Activated CD8-positive, alpha-beta memory T cell treated with anti-CD3 and anti-CD28 coated beads for 1 hour (primary cell): ENCODE results near the gene UNC93B1.

ENCODE experiments used
- DNase-seq, 2 donors: peaks; one replicate each; pipeline ENCODE4 v3.0.0-alpha.2; 2020; ENCODE audit warnings: low read depth in 1 of 2; ENCODE audit errors: extremely low read depth in 1 of 2

Gene UNC93B1, protein sequence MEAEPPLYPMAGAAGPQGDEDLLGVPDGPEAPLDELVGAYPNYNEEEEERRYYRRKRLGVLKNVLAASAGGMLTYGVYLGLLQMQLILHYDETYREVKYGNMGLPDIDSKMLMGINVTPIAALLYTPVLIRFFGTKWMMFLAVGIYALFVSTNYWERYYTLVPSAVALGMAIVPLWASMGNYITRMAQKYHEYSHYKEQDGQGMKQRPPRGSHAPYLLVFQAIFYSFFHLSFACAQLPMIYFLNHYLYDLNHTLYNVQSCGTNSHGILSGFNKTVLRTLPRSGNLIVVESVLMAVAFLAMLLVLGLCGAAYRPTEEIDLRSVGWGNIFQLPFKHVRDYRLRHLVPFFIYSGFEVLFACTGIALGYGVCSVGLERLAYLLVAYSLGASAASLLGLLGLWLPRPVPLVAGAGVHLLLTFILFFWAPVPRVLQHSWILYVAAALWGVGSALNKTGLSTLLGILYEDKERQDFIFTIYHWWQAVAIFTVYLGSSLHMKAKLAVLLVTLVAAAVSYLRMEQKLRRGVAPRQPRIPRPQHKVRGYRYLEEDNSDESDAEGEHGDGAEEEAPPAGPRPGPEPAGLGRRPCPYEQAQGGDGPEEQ

DNA sequence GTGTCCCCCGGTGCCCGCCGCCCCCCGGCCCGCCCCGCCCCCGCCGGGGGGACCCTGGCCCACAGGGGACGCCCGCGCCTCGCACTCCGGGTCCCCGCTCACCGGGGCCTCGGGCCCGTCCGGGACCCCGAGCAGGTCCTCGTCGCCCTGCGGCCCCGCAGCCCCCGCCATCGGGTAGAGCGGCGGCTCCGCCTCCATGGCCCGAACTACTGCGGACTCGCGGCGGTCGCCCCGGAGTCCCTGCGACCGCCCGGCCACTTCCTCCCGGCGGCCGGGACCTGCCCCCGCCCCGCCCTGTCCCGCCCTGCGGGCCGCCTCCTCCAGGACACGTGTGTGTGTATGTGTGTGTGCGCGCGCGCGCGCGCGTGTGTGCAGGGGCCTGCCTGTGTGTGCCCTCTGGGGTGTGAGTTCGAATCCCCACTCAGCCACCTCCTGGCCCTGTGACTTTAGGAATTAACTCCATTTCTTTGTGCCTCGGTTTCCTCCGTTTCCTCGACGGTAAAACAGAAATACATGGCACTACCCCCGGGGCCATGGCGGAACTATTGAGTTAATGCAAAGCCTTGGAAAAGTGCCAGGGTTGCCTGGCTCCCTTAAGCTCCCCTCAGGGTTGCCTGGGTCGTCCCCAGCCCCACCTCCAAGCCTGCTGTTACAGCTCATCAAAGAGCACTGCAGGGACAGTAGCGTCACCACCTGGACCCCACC lies at the start of gene UNC93B1:
UNC93B1 (minus strand) TSS at position 252 of the 705 bp plus-strand sequence; CDS start at position 198, 54 bp downstream.
- peak in 1 of 2 donors; percentile 60 for DNase-seq

DNA sequence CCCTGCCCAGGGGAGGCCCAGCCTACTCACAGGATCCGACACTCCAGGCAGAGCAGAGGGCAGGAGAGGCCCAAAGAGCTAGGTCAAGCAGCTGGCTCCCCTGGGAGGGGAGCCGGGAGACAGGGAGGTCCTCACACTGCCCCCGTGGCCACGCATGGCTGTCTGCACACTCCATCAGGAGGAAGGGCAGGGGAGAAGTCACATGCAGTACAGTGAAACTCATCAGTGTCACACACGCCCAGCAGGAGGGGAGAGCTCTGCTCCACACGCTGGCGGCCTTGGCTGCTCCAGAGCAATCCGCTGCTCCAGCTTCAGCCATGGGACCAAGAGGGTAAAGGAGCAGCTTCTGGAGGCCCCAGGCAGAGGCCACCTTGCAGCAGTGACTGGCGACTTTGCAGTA lies 49.2 kb upstream of the UNC93B1 start:
- DNase-seq, result no peak

DNA sequence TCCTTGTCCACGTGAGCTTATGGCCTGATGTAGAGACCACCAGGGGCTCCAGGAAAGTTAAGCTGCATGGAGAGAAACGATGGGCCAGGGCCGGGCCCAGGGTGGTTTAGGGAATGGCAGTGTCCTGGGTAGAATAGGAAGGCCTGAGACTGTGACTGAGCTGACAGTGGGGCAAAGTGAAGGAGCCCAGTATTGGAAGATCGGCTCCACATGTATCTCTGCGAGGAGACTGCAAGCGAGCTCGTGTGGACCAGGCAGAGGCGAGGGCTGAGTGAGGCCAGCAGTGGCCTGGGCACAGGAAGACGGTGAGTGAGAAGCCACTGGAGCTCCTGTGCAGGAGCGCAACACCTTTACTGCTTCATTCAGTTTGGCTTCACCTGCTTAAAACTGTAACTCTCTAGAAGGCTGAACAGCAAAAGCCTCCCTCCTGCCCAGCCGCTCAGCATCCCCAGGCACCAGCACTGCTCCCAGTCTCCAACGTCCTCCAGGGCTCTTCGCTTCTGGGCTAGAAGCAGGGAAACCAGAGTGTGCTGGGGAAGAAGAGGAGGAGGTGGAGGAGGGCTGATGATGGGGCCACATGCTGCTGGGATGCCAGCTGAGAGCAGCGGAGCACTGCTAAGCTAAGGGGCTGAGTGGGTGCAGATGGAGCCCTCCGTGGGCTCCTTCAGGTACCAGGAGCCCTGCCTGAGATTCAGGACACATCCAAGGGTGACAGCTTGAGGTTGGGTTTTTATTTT lies 48.4 kb upstream of the UNC93B1 start:
- no peak for DNase-seq

DNA sequence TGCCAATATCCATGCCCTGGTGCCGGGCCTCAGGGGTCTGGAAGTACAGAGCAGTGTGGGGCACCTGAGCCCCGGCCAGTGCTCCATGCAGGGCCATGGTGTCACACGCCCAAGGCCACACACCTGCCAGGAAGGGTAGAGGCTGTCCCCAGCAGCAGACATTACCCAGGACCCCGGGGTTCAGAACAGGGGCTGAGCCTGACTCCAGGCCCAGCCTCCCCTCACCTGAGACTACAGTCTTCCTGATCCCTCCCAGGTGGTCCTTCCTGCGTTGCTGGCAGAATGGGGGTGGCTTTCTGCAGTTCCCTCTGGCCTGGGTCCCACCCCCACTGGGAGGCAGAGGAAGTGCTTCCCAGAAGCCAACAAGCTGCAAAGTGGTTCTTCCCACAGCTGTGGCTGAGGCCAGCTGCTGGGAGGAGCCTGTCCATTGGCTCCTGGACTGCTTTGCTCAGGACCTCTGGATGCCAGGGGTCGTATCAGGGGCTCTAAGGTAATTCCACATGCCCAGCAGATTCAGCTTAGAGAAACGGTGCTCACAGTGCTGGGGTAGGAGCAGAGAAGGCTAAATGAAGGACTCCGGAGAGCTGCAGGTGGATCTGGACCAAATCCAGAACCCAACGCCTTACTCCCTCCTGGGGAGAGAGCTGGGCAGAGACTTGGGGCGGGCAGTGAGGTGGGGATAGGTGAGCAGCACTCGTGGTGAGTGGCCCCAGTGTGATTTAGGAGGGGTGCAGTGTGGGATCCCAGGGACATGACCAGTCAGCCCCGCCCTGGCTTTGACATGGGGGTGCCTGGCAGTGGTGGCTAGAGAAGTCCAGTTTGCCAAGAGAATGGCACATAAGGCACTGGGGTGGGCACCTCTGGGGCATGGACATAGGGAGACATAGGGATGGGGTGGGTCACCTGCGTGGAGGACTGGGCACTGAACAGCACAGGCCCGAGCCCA lies 47.6 kb upstream of the UNC93B1 start:
- DNase-seq, result no peak

DNA sequence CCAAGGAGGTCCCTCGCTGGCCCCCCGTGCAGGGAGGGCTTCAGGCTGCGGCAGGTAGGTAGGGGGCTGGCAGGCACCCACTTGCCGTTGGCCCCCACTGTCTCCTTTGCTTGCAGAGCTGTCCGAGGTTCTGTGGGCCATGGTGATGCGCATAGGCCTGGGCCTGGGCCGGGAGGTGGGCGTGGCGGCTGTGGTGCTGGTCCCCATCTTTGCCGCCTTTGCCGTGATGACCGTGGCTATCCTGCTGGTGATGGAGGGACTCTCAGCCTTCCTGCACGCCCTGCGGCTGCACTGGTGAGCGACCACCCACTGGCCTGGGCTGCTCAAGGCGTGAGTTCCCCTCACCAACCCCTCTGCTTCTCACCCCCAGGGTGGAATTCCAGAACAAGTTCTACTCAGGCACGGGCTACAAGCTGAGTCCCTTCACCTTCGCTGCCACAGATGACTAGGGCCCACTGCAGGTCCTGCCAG lies 46.5 kb upstream of the UNC93B1 start:
- DNase-seq, result no peak

DNA sequence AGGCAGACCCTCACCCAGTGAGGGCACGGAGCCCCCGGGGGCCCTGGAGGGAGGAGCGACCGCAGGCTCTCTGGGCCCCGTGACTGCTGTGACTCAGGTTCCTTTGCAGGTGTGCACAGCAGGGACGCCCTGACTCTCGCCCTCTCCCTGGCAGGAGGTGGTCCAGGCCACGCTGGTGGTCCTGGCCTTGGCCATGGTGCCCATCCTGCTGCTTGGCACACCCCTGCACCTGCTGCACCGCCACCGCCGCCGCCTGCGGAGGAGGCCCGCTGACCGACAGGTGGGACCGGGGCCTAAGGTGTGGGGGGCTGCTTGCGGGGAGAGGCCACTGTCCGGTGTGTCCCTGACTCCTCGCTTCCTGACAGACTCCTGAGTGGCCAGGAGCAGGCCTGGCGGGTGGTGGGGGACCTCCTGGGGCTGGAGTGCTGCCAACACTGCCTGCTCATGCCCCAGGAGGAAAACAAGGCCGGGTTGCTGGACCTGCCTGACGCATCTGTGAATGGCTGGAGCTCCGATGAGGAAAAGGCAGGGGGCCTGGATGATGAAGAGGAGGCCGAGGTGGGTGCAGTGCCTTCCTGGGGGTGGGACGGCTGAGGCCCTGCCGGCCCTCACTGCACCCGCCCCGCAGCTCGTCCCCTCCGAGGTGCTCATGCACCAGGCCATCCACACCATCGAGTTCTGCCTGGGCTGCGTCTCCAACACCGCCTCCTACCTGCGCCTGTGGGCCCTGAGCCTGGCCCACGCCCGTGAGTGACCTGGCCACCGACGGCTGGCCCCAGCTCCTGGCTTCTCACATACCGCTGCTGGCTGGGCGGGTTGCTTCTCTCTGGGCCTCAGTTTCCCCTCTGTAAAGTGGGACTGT lies 45.8 kb upstream of the UNC93B1 start:
- DNase-seq, result no peak

DNA sequence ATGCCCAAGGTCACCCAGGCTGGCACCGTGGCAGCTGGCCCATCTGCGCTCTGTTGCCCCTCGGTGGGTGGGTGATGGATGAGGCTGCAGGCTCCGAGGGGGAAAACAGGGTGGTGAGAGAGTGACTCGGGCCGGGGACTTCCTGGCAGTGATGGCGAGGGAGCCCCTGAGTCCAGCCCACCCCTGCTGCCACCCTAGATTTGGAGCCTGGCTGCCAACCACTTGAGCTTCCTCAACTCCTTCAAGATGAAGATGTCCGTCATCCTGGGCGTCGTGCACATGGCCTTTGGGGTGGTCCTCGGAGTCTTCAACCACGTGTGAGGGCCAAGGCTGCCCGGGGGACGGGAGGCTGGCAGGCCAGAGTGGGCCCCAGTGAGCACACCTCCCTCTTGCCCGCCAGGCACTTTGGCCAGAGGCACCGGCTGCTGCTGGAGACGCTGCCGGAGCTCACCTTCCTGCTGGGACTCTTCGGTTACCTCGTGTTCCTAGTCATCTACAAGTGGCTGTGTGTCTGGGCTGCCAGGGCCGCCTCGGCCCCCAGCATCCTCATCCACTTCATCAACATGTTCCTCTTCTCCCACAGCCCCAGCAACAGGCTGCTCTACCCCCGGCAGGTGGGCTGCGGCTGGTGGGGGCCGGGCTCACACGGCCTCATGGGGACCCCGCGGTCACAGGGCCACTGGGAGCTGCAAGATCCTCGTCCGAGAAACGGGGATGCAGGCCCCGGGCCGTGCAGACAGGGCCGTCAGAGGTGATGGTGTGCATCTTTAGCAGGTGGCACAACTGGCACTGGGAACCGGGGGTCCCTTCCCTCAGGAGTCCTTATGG lies 45.0 kb upstream of the UNC93B1 start:
- no peak for DNase-seq

DNA sequence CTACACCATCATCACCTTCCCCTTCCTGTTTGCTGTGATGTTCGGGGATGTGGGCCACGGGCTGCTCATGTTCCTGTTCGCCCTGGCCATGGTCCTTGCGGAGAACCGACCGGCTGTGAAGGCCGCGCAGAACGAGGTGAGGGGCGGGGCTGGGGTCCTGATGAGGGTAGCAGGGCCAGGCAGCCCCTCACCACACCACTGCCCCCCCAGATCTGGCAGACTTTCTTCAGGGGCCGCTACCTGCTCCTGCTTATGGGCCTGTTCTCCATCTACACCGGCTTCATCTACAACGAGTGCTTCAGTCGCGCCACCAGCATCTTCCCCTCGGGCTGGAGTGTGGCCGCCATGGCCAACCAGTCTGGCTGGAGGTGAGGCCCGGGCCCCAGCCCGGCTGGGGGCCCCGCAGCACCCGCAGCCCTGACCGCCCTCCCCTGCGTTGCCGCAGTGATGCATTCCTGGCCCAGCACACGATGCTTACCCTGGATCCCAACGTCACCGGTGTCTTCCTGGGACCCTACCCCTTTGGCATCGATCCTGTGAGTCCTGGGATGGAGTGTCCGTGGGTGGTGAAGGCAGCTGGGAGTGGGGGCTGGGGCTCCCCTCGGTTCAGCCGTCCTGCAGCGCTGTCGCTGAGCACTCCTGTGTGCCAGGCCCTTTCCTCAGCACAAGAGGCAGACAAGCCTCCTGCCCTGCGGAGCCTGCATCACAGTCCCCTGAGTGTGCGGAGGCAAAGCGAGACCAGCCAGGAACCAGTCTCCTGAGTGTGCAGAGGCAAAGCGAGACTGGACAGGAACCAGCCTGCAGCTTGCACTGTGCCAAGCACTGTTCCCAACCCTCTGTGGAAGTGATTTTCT lies 43.8 kb upstream of the UNC93B1 start:
- no peak for DNase-seq

DNA sequence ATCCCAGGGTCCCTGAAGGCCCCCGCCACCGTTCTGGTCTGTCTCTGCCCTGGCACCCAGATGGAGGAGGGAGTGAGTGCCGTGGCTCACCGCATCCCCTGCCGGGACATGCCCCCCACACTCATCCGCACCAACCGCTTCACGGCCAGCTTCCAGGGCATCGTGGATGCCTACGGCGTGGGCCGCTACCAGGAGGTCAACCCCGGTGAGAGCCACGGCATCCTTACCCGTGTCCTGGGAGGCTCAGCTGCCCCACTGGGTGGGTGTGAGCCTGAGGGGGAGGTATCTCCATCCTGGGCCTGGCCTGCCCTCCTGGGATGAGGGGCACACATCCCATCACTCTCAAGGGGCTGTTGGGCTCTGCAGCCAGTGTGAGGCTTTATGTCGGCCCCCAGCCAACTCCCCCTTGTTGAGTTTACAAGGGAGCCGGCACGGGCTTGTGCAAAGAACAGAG lies 41.0 kb upstream of the UNC93B1 start:
- DNase-seq, result no peak

DNA sequence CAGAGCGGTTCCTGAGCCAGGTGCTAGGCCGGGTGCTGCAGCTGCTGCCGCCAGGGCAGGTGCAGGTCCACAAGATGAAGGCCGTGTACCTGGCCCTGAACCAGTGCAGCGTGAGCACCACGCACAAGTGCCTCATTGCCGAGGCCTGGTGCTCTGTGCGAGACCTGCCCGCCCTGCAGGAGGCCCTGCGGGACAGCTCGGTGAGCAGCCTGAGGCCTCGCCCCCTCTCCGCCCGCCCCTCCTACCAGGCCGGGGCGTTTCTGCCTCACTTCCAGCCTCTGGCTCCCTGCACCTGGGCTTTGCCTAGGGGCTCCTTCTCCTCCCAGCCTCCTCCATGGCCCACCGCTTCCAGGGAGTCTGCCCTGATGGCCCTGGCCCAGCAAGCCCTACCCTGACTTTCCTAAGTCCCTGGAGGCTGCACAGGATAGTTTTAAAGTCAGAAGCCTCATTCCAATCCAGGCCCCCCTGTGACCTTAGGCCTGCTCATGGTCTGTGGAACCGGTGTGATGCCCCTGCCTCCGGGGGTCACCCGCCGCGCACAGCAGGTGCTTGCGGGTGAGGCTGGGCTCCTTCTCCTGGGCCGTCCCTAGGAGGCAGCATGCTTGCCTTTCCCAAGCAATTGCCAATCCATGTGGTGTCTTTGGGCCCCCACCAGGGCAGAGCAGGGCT lies 40.4 kb upstream of the UNC93B1 start:
- no peak for DNase-seq

DNA sequence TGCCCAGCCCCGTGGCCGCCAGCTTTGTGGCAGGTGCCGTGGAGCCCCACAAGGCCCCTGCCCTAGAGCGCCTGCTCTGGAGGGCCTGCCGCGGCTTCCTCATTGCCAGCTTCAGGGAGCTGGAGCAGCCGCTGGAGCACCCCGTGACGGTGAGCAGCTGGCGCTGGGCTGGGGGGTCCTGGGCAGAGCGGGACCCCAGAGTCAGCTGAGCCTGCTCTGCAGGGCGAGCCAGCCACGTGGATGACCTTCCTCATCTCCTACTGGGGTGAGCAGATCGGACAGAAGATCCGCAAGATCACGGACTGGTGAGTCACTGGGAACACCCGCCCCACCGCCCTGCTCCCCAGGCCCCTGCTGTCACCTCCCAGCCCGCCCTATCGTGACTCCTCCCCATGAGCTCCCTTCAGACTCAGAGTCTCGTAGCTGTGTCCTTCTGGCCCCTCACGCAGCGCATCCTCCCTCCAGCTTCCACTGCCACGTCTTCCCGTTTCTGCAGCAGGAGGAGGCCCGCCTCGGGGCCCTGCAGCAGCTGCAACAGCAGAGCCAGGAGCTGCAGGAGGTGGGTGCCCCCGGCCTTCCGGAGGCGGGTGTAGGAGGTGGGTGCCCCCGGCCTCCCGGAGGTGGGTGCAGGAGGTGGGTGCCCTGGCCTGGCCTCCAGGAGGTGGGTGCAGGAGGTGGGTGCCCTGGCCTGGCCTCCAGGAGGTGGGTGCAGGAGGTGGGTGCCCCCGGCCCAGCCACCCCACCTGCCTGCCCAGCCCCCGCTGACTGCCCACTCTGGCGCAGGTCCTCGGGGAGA lies 39.6 kb upstream of the UNC93B1 start:
- DNase-seq, result no peak

DNA sequence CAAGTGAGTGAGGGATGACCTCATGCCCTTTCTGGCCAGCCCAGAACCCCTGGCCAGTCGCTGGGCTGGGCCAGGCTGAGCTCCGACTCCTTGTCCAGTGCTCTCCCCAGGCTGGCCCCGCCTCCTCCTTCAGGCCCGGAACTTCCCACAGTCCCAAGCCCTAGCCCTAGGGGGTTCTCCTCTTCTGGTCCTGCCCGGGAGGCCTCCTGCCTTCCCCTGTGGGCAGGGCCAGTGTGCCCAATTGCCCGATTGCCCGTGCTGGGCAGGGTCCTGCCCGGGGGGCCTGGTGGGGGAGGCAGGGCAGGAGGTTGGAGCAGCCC lies 39.1 kb upstream of the UNC93B1 start:
- no peak for DNase-seq

DNA sequence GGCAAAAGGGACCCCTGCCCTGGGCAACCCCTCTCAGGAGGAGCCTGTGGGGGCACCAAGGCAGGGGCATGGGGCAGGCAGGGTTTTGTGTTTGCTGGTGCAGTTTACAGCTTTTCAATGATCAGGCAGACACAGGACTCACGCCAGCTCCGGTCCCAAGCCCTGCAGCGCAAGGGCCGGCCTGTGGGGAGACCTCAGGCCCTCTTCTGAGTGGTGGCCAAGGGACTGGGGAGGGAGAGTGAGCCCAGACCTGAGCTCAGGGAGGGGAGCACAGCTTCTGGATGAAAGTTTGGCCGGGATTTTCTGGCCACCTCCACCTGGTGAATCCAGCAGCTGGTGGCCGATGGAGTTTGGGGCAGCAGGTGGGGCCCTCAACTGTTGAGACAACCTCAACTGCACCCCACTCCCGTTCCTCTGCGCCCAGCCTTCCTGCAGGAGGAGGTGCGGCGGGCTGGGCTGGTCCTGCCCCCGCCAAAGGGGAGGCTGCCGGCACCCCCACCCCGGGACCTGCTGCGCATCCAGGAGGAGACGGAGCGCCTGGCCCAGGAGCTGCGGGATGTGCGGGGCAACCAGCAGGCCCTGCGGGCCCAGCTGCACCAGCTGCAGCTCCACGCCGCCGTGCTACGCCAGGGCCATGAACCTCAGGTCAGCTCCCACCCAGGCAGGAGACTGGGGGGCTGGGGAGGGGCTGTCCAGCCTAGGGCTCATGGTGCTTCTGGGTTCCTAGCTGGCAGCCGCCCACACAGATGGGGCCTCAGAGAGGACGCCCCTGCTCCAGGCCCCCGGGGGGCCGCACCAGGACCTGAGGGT lies 38.5 kb upstream of the UNC93B1 start:
- DNase-seq, result no peak

DNA sequence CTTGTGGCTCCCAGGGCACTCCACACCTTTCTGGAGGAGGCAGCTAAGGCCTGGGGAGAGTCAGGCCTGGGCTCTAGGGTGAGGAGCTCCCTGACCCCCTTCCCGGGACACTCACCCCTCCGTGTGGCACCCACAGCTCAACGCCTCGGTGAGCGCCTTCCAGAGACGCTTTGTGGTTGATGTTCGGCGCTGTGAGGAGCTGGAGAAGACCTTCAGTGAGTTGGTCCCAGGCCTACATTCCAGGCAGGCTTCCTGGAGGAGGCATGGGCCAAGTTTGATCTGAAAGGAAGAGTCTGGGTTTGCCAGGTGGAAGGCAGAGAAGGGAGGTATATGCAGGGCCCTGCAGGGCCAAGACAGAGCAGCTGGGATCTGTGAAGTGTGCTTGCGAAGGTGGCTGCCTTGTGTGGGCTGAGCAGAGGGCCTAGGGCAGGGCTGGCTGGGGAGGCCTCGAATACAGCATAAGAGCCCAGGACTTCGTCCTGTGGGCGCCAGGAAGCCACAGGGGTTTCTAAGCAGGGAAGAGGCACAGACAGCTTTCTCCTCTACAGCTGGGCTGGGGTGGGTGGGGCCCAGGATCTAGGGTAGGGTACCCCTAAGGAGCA lies 37.8 kb upstream of the UNC93B1 start:
- no peak for DNase-seq
